Endothelial cell of umbilical vein (primary cell): Measurements from ENCODE around the gene RBPJ. TPM values are rescaled to one million over a fixed set of nuclear protein-coding genes. Genes with fewer than 3 reads are reported as not detected.

Experiments
- BruUV-seq: library from RNA; stranded (reverse); fragments of 400-500 nt; replicated peaks from 2 replicates; lab custom pipeline; 2021; lab: Mats Ljungman, UMichigan
- CTCF ChIA-PET: fragments of 300-600, 350-600 bp; sonication (Branson Sonifier 250); formaldehyde crosslinking; loops from one replicate; lab custom pipeline; 2021; ENCODE audit warnings: antibody characterized with exemption, inconsistent platforms; lab: Charles Lee
- POLR2A ChIA-PET: fragments of 300-600, 350-600 bp; sonication (Branson Sonifier 250); formaldehyde crosslinking; loops from one replicate; lab custom pipeline; 2021; ENCODE audit warnings: antibody characterized with exemption, inconsistent platforms; lab: Charles Lee
- DNase-seq: peaks from one replicate; pipeline ENCODE4 v3.0.0-alpha.2; 2011; ENCODE audit warnings: low read depth, low spot score
- FAIRE-seq: peaks from 2 replicates; lab custom pipeline; 2011; peaks lifted over from hg19 to GRCh38; lab: Jason Lieb, UNC
- H2AFZ ChIP-seq: 2 replicates; pipeline ENCODE4 v1.6.0; 2012; ENCODE audit warnings: low read depth, low read length, control low read depth, inconsistent platforms
- H3K27ac ChIP-seq: 2 replicates; pipeline ENCODE4 v1.5.1; 2011; ENCODE audit warnings: low read depth, mild to moderate bottlenecking, control low read depth, low read length, moderate library complexity; ENCODE audit not compliant: insufficient read depth
- H3K27me3 ChIP-seq, 2 experiments: 2 replicates each; pipeline versions ENCODE4 v1.6.0 to v1.6.1; 2011; ENCODE audit warnings: low read length in 2 of 2, mixed read lengths in 1 of 2; ENCODE audit not compliant: control insufficient read depth in 2 of 2, insufficient read depth in 2 of 2
- H3K36me3 ChIP-seq, 2 experiments: 2 replicates in 1 of 2; 3 replicates in 1 of 2; pipeline ENCODE4 v1.5.1; 2011; ENCODE audit warnings: low read length in 2 of 2, mild to moderate bottlenecking in 1 of 2, moderate library complexity in 1 of 2; ENCODE audit not compliant: control insufficient read depth in 2 of 2, insufficient read depth in 2 of 2; ENCODE audit errors: extremely low read depth in 1 of 2
- H3K4me1 ChIP-seq: 3 replicates; pipeline ENCODE4 v1.5.1; 2011; ENCODE audit warnings: mild to moderate bottlenecking, low read length; ENCODE audit not compliant: control insufficient read depth, insufficient read depth; ENCODE audit errors: extremely low read depth
- H3K4me2 ChIP-seq: 2 replicates; pipeline ENCODE4 v1.6.1; 2011; ENCODE audit warnings: low read length, control low read depth, mixed read lengths; ENCODE audit not compliant: insufficient read depth
- H3K4me3 ChIP-seq, 3 experiments: fragments of 200-600 bp in 1 of 3; sonication (generic), shearing (Covaris generic) in 1 of 3; replicated peaks in 1 of 3; 2 replicates each; pipeline ENCODE4 v1.5.1; 2011 to 2016; ENCODE audit warnings: control low read depth in 3 of 3, low read length in 3 of 3, mild to moderate bottlenecking in 2 of 3, inconsistent platforms in 1 of 3, low read depth in 1 of 3, moderate library complexity in 1 of 3; ENCODE audit not compliant: insufficient read depth in 1 of 3
- H3K79me2 ChIP-seq: 2 replicates; pipeline ENCODE4 v1.6.0; 2012; ENCODE audit warnings: low read length, inconsistent platforms; ENCODE audit not compliant: control insufficient read depth, insufficient read depth
- H3K9ac ChIP-seq: replicated peaks from 2 replicates; pipeline ENCODE3; 2011; ENCODE audit warnings: low read length, control low read depth; ENCODE audit not compliant: insufficient read depth; ENCODE audit errors: extremely low read depth
- H3K9me1 ChIP-seq: replicated peaks from 3 replicates; pipeline ENCODE4 v1.6.0; 2011; ENCODE audit warnings: mild to moderate bottlenecking, low read length; ENCODE audit not compliant: control insufficient read depth, insufficient read depth; ENCODE audit errors: extremely low read depth
- H3K9me3 ChIP-seq: replicated peaks from 2 replicates; pipeline ENCODE4 v1.5.1; 2012; ENCODE audit warnings: low read length, inconsistent platforms; ENCODE audit not compliant: control insufficient read depth, insufficient read depth
- H4K20me1 ChIP-seq: replicated peaks from 2 replicates; pipeline ENCODE3; 2011; ENCODE audit warnings: mild to moderate bottlenecking, low read length; ENCODE audit not compliant: control insufficient read depth, insufficient read depth; ENCODE audit errors: extremely low read depth
- EZH2 ChIP-seq: IDR thresholded peaks from 2 replicates; pipeline ENCODE4 v1.6.1; 2012; ENCODE audit warnings: borderline replicate concordance, low read depth, mild to moderate bottlenecking, moderate library complexity, low read length, inconsistent platforms; ENCODE audit not compliant: severe bottlenecking
- FOS ChIP-seq: IDR thresholded peaks from 2 replicates; pipeline ENCODE4 v1.6.1; 2011; ENCODE audit warnings: mild to moderate bottlenecking, low read length, moderate library complexity, borderline replicate concordance; ENCODE audit not compliant: insufficient read depth
- GATA2 ChIP-seq: IDR thresholded peaks from 2 replicates; pipeline ENCODE4 v1.7.0; 2011; ENCODE audit warnings: low read depth, mild to moderate bottlenecking, moderate library complexity, mixed read lengths, low read length; ENCODE audit not compliant: insufficient read length, insufficient read depth
- JUN ChIP-seq: IDR thresholded peaks from 2 replicates; pipeline ENCODE4 v1.6.1; 2011; ENCODE audit warnings: borderline replicate concordance, low read depth; ENCODE audit not compliant: insufficient read length, insufficient read depth
- MYC ChIP-seq: IDR thresholded peaks from one replicate; pipeline ENCODE4 v1.6.1; 2011; ENCODE audit warnings: mild to moderate bottlenecking, low read depth, low read length
- POLR2A ChIP-seq: IDR thresholded peaks from 2 replicates; pipeline ENCODE4 v1.6.1; 2012; ENCODE audit warnings: low read depth, mild to moderate bottlenecking, control low read depth, low read length
- POLR2AphosphoS5 ChIP-seq: IDR thresholded peaks from 2 replicates; pipeline ENCODE4 v1.6.1; 2012; ENCODE audit warnings: low read depth, mild to moderate bottlenecking, control low read depth, low read length, moderate library complexity; ENCODE audit not compliant: insufficient read depth
- dilution Hi-C: fragments of 300-500 bp; cut with MboI; formaldehyde crosslinking; loops from one replicate; pipeline ENCODE4 v1.15.0; 2019; ENCODE audit warnings: low sequenced_read_pairs; ENCODE audit not compliant: extremely low pct_ligation_motif_present
- intact Hi-C: fragments of 100-400 bp; cut with micrococcal nuclease; formaldehyde crosslinking; loops from one replicate; pipeline ENCODE4 v1.10.0; 2022
- polyA plus RNA-seq, 4 experiments: library from polyadenylated mRNA; depleted of rRNA in 3 of 4; stranded (reverse) in 3 of 4; unstranded in 1 of 4; fragments of >200 nt; gene quantifications; 2 replicates each; pipeline versions ENCODE4 v1.2.1 to v1.2.3, GENCODE V29; 2011 to 2012; ENCODE audit warnings: missing spikeins in 1 of 4
- total RNA-seq: library from RNA; stranded (reverse); gene quantifications from 2 replicates; pipeline ENCODE4 v1.2.3, GENCODE V29; 2021
- TF ChIP-seq, protein P1 (sequence below): IDR thresholded peaks from 2 replicates; pipeline ENCODE4 v1.6.1; 2011; ENCODE audit not compliant: insufficient read depth, insufficient read length
- TF ChIP-seq, protein P2 (sequence below), 2 donors: IDR thresholded peaks; 1 replicate in 1 of 2; 2 replicates in 1 of 2; pipeline ENCODE4 v1.5.1; 2011; ENCODE audit warnings: low read length in 2 of 2, mild to moderate bottlenecking in 2 of 2, moderate library complexity in 2 of 2, control low read depth in 1 of 2, inconsistent platforms in 1 of 2, low read depth in 1 of 2; ENCODE audit not compliant: insufficient read depth in 1 of 2; ENCODE audit errors: extremely low read depth in 1 of 2

RBPJ gene
- total and polyA plus RNA-seq, 2 donors (not counting 3 experiments of a cell fraction or from before 2014, with no cell fraction given), result 17.0 to 42.9 TPM

- intact Hi-C loops (no loop called here), dilution Hi-C loops (no loop called here)
- Histone ChIP-seq H3K27me3 (no peaks in the 10 kb centered on the region), H3K27ac (no peak overlapping the region), H3K9ac (no peak overlapping the region), H4K20me1 (peaks cover 6% of the 10 kb centered on the region), H3K9me3 (no peaks in the 10 kb centered on the region), H3K9me1 (no peaks in the 10 kb centered on the region), H2AFZ (no peak overlapping the region), H3K79me2 (peaks cover 41% of the 10 kb centered on the region), H3K36me3 (no peaks in the 10 kb centered on the region), H3K4me2 (no peak overlapping the region), H3K4me1 (peaks cover 2% of the 10 kb centered on the region), H3K4me3 (no peak overlapping the region)
- CTCF ChIA-PET, result no interaction called here
- DNase-seq (no peak), FAIRE-seq (no peak)
- no TSS peak for BruUV-seq
- TF ChIP-seq EZH2 (no peak), JUN (no peak), MYC (no peak), POLR2A (no peak), POLR2AphosphoS5 (no peak), GATA2 (no peak), FOS (no peak)
- TF ChIP-seq, protein P1, sequence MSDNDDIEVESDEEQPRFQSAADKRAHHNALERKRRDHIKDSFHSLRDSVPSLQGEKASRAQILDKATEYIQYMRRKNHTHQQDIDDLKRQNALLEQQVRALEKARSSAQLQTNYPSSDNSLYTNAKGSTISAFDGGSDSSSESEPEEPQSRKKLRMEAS, result no peak
- TF ChIP-seq, protein P2, sequence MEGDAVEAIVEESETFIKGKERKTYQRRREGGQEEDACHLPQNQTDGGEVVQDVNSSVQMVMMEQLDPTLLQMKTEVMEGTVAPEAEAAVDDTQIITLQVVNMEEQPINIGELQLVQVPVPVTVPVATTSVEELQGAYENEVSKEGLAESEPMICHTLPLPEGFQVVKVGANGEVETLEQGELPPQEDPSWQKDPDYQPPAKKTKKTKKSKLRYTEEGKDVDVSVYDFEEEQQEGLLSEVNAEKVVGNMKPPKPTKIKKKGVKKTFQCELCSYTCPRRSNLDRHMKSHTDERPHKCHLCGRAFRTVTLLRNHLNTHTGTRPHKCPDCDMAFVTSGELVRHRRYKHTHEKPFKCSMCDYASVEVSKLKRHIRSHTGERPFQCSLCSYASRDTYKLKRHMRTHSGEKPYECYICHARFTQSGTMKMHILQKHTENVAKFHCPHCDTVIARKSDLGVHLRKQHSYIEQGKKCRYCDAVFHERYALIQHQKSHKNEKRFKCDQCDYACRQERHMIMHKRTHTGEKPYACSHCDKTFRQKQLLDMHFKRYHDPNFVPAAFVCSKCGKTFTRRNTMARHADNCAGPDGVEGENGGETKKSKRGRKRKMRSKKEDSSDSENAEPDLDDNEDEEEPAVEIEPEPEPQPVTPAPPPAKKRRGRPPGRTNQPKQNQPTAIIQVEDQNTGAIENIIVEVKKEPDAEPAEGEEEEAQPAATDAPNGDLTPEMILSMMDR (IDR thresholded peaks at IDR 0.05; ENCODE audit: extremely low read depth in 1 of 2, insufficient read depth in 1 of 2, low read depth in 1 of 2, low read length in 2 of 2), result no peak
- POLR2A ChIA-PET, result no interaction called here
These were observed 42.1 kb downstream of the RBPJ start for GRCh38 chr4:26362745-26363439.
